NCI-H187 (cell line): ENCODE data around the gene RBP2.
A peak's percentile ranks its signal among the peaks of the same experiment; 100 is the strongest.

Source experiments
- DNase-seq, 2 experiments: peaks; one replicate each; lab custom pipeline; 2025; lab: John Stamatoyannopoulos, UW

RBP2 gene

GRCh38 chr3:139476348-139476747, at the start of gene RBP2:
RBP2 (minus strand) TSS chr3:139476516; CDS start chr3:139476459, 57 bp downstream.
- no peak for DNase-seq

GRCh38 chr3:139524841-139525636, 48.7 kb upstream of the RBP2 start:
- DNase-seq = no peak

GRCh38 chr3:139523718-139524117, 47.4 kb upstream of the RBP2 start:
- DNase-seq = no peak

- DNase-seq = no peak
Observed at GRCh38 chr3:139523166-139523565, 46.9 kb upstream of the RBP2 start.

- DNase-seq = no peak
Observed at GRCh38 chr3:139522421-139522820, 46.1 kb upstream of the RBP2 start.

GRCh38 chr3:139521816-139522215, 45.5 kb upstream of the RBP2 start:
- DNase-seq = no peak

GRCh38 chr3:139521144-139521543, 44.8 kb upstream of the RBP2 start:
- DNase-seq = no peak

- no peak for DNase-seq
Observed at GRCh38 chr3:139519998-139520737, 43.9 kb upstream of the RBP2 start.

- DNase-seq = no peak
Observed at GRCh38 chr3:139518926-139519842, 42.9 kb upstream of the RBP2 start.

- no peak for DNase-seq
Observed at GRCh38 chr3:139518306-139518705, 42.0 kb upstream of the RBP2 start.

- no peak for DNase-seq
Observed at GRCh38 chr3:139517321-139518065, 41.2 kb upstream of the RBP2 start.

GRCh38 chr3:139514741-139515140, 38.4 kb upstream of the RBP2 start:
- no peak for DNase-seq

GRCh38 chr3:139509631-139510030, 33.3 kb upstream of the RBP2 start:
- DNase-seq = no peak

- no peak for DNase-seq
Observed at GRCh38 chr3:139506766-139507165, 30.4 kb upstream of the RBP2 start.

- no peak for DNase-seq
Observed at GRCh38 chr3:139505829-139506386, 29.6 kb upstream of the RBP2 start.

- DNase-seq = no peak
Observed at GRCh38 chr3:139499536-139499935, 23.2 kb upstream of the RBP2 start.

GRCh38 chr3:139493826-139494385, 17.6 kb upstream of the RBP2 start:
- DNase-seq = no peak

- DNase-seq = no peak
Observed at GRCh38 chr3:139491966-139492365, 15.7 kb upstream of the RBP2 start.

GRCh38 chr3:139491027-139491700, 14.8 kb upstream of the RBP2 start:
- peak; percentile 43 for DNase-seq

- no peak for DNase-seq
Observed at GRCh38 chr3:139482206-139482605, 5.9 kb upstream of the RBP2 start.
